IMR-90 (cell line): ENCODE data around the gene EVX1.

Experiments used
- MAFK ChIP-seq: IDR thresholded peaks from 2 replicates; pipeline ENCODE4 v1.6.1; 2012; ENCODE audit warnings: low read depth, low read length, improper control_type of control experiment
- POLR2A ChIP-seq: IDR thresholded peaks from 2 replicates; pipeline ENCODE4 v1.6.1; 2012; ENCODE audit warnings: mild to moderate bottlenecking, low read depth, low read length
- SMC3 ChIP-seq: fragments of 150-350 bp; IDR thresholded peaks from 2 replicates; pipeline ENCODE4 v1.6.1; 2016; ENCODE audit warnings: low read depth, mild to moderate bottlenecking, antibody characterized with exemption, low read length, moderate library complexity

- TF ChIP-seq MAFK (no peak), SMC3 (no peak), POLR2A (no peak)
Observed at GRCh38 chr7:27208998-27209397, 33.6 kb upstream of the EVX1 start.
